Neural crest cell (in vitro differentiated cells): ENCODE measurements around the gene APBA2. TPM values are rescaled to one million over a fixed set of nuclear protein-coding genes. Genes with fewer than 3 reads are reported as not detected.

ENCODE experiments used
- DNase-seq: peaks from one replicate; pipeline ENCODE4 v3.0.0; 2021; ENCODE audit warnings: low read depth, mixed read lengths, low spot score
- H3K27ac Mint-ChIP-seq: one replicate; pipeline ENCODE4 v1.8.0; 2021; ENCODE audit warnings: mild to moderate bottlenecking, mixed read lengths; ENCODE audit not compliant: unreplicated experiment
- H3K27me3 Mint-ChIP-seq: 2 replicates; pipeline ENCODE4 v1.8.0; 2021; ENCODE audit warnings: low read depth, mild to moderate bottlenecking, mixed read lengths
- H3K36me3 Mint-ChIP-seq: 2 replicates; pipeline ENCODE4 v1.8.0; 2021; ENCODE audit warnings: low read depth, mild to moderate bottlenecking, mixed read lengths
- H3K4me1 Mint-ChIP-seq: 2 replicates; pipeline ENCODE4 v1.8.0; 2021; ENCODE audit warnings: mixed read lengths
- H3K4me3 Mint-ChIP-seq: one replicate; pipeline ENCODE4 v1.8.0; 2021; ENCODE audit warnings: mild to moderate bottlenecking, mixed read lengths
- H3K9me3 Mint-ChIP-seq: 2 replicates; pipeline ENCODE4 v1.8.0; 2021; ENCODE audit warnings: mixed read lengths
- total RNA-seq: library from RNA; stranded (reverse); gene quantifications from 2 replicates; pipeline ENCODE4 v1.2.1, GENCODE V29; 2021
- TF ChIP-seq, protein P1 (sequence below): fragments of 200-600 bp; sonication (generic); conservative IDR thresholded peaks from 2 replicates; pipeline ENCODE4 v1.5.0; 2021; ENCODE audit warnings: antibody characterized with exemption, mild to moderate bottlenecking

APBA2 gene
- total RNA-seq, 1 donor from 2014 or later, result 79.9 TPM

DNA sequence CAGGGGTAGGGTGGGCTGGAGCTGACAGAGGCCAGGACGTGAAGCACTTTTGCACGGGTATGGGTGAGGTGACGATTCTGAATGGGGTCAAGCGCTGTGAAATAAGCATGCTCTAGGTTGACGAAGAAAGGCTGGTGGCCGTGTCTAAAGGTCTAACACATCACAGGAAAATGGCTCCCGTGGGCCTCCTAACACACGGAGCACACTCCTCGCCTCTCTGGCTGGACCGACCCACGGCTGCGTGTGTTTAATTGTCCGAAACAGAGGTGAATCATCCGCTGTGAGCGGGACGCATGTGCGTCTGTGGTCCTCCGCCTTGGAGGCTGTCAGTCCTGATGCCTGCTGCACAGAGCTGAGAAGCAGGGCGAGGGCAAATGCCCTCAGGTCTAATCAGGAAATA, 253.3 kb downstream of the APBA2 start:
- no peaks in the 10 kb centered on the region for H3K9me3 Mint-ChIP-seq
- H3K27me3 Mint-ChIP-seq, result peaks cover 8% of the 10 kb centered on the region
- H3K4me3 Mint-ChIP-seq, result no peak overlapping the region
- DNase-seq, result no peak
- TF ChIP-seq, protein P1, sequence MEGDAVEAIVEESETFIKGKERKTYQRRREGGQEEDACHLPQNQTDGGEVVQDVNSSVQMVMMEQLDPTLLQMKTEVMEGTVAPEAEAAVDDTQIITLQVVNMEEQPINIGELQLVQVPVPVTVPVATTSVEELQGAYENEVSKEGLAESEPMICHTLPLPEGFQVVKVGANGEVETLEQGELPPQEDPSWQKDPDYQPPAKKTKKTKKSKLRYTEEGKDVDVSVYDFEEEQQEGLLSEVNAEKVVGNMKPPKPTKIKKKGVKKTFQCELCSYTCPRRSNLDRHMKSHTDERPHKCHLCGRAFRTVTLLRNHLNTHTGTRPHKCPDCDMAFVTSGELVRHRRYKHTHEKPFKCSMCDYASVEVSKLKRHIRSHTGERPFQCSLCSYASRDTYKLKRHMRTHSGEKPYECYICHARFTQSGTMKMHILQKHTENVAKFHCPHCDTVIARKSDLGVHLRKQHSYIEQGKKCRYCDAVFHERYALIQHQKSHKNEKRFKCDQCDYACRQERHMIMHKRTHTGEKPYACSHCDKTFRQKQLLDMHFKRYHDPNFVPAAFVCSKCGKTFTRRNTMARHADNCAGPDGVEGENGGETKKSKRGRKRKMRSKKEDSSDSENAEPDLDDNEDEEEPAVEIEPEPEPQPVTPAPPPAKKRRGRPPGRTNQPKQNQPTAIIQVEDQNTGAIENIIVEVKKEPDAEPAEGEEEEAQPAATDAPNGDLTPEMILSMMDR, result no peak
- peaks cover 15% of the 10 kb centered on the region for H3K4me1 Mint-ChIP-seq
- H3K36me3 Mint-ChIP-seq, result no peaks in the 10 kb centered on the region
- no peak overlapping the region for H3K27ac Mint-ChIP-seq

DNA sequence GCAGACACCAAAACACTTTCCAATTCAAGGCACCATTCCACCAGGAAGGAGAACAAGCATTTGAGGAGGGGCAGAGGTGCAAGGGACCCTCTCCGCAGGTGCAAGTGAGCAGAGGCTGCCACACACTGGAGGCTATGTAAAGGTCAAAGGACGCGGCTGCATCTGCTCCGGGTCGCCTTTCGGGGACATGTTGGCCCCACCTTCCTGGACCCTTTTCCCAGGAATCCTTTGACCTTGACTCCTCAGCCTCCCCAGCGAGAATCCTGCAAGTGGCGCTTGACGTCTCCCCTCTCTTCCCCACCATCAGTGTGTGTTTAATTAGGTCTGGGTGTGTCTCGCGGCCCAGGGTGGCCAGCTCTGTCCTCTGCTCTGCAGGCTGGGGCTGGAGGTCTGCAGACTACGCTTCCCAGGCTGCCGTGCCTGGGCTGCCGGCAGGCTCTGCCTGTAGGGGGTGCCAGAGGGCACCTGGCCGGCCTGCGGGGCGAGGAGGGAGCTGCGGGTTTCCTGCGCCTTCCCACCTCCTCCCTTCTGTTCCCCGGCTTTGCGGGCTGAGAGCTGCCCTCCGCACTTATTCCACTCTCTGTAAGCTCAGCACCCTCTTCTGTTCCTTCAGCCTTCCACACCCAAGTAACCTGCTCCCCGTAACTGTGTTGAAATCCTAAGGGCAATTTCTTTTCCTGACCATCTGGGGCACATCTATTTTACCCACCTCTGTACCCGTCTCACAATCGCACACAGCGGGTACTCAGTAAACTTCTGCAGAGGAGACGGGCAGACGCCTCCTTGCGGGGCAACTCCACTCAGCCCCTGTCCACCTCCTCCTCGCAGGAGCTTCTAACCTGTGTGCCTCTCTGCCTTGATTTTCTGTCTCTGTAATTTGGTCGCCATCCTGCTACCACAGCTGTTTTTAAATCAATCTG, 254.0 kb downstream of the APBA2 start:
- Mint-ChIP-seq H3K9me3 (no peaks in the 10 kb centered on the region), H3K27ac (no peak overlapping the region), H3K36me3 (no peaks in the 10 kb centered on the region), H3K4me3 (peak overlapping the region; percentile 7), H3K4me1 (peaks cover 15% of the 10 kb centered on the region), H3K27me3 (peaks cover 8% of the 10 kb centered on the region)
- DNase-seq, result peak; percentile 75
- TF ChIP-seq, protein P1, result peak; percentile 92

DNA sequence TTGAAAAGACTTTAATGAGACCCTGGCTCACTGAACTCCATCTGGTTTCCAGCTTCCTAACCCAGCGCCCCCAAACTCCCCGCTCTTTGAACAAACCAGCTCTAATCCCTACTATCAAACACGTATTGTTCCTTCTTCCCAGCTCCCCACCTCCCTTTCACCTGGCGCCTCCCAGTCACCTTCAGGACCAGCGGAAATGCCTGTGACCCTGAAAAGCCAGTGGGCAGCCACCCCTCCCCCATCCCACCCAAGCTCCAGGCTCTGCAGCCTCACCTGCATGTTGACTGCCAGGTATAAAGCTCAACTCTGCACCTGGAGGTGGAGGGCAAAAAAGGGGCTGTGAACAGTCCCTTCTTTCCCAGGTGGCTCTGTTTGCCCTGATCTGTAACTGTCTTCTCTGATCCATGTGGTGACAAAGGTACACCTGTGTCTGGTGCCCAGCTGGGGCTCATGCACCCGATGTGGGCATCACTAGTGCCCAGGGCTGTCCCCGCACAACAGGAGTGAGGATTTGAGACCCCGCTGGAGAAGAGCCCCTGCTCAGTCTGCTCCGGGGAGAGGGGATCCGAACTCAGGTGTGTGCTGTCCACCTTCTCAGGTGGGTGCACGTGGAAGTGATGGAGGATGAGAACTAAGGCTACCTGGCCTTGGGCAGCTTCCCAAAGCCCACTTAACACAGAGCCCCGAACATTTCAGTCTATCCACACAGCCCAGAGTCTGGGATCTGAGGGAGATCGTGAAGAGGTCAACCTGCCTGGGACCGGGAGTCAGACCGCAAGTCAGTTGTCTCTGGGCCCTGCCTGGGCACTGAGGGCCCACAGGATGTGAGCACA, 254.9 kb downstream of the APBA2 start:
- H3K36me3 Mint-ChIP-seq, result no peaks in the 10 kb centered on the region
- H3K27me3 Mint-ChIP-seq, result peaks cover 8% of the 10 kb centered on the region
- no peaks in the 10 kb centered on the region for H3K9me3 Mint-ChIP-seq
- DNase-seq, result no peak
- TF ChIP-seq, protein P1, result no peak
- H3K27ac Mint-ChIP-seq, result no peak overlapping the region
- no peak overlapping the region for H3K4me3 Mint-ChIP-seq
- H3K4me1 Mint-ChIP-seq, result peaks cover 15% of the 10 kb centered on the region

DNA sequence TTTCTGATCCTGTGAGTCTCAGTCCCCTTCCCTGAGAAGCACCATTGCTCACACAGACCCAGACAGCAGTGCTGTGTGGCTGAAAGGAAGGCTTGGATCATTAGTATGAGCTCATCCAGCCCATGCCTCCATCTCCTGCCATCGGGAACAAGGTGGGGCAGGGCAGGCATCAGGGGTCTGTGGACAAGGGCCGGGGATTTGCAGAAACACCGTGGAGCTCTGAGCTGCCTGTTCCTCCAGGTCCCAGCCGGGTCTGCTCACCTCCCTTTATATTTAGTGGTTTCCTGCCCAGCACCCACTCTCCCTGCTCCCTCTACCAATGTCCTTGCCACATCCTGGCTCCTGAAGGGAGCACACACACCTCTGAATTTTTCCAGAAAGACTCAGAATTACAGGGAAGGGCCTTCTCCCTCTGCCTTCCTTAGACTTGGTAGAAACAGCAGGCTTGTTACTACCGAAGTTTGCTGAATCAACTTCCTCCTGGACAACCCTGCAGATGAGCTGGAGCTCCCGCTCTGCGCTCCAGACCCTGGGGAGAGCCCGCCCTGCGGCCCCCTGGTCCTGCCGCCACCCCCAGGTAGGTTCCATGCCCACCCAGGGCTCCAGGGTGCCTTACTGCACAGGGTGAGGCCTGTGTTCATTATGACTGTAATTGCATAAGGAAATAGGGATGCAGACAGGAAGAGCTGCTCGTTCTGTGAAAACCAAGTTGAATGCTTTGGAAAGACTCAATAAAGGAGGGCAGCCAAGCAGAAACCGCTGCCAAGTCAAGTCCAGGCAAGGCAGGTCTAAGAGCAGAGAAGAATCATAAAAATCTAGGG, 255.7 kb downstream of the APBA2 start:
- Mint-ChIP-seq H3K4me3 (no peak overlapping the region), H3K27ac (no peak overlapping the region), H3K27me3 (peaks cover 8% of the 10 kb centered on the region), H3K9me3 (no peaks in the 10 kb centered on the region), H3K36me3 (peaks cover 3% of the 10 kb centered on the region), H3K4me1 (peaks cover 15% of the 10 kb centered on the region)
- TF ChIP-seq, protein P1, result no peak
- no peak for DNase-seq
